Ovary (tissue), 9 donors: ENCODE measurements around the gene GLYATL3. TPM values are rescaled to one million over a fixed set of nuclear protein-coding genes. Genes with fewer than 3 reads are reported as not detected.

Experiments used
- DNase-seq, 5 donors: peaks; one replicate each; pipeline ENCODE4 v3.0.0-alpha.2; 2019 to 2020
- H3K27ac ChIP-seq, 2 donors: fragments of 200-600 bp; one replicate each; pipeline versions ENCODE4 v1.5.1 to v1.8.0; 2019 to 2022
- H3K27me3 ChIP-seq: fragments of 200-600 bp; one replicate; pipeline ENCODE4 v1.8.0; 2022
- H3K36me3 ChIP-seq: fragments of 200-600 bp; sonication (generic); one replicate; pipeline ENCODE4 v1.5.1; 2019
- H3K4me1 ChIP-seq: one replicate; pipeline ENCODE4 v1.8.1; 2013; ENCODE audit warnings: mild to moderate bottlenecking, moderate library complexity; ENCODE audit not compliant: insufficient read depth
- H3K4me3 ChIP-seq: fragments of 200-600 bp; sonication (generic); one replicate; pipeline ENCODE4 v1.5.1; 2017
- H3K9me3 ChIP-seq, 2 donors: fragments of 200-600 bp in 1 of 2; sonication (generic) in 1 of 2; one replicate each; pipeline versions ENCODE4 v1.5.1 to v1.8.1; 2013 to 2019; ENCODE audit warnings: mild to moderate bottlenecking in 1 of 2, moderate library complexity in 1 of 2
- CTCF ChIP-seq, 3 donors: fragments of 450-650 bp in 2 of 3; fragments of 200-600 bp in 1 of 3; IDR thresholded peaks; one replicate each; pipeline versions ENCODE4 v1.5.1 to v1.8.0; 2016 to 2022; ENCODE audit warnings: antibody characterized with exemption in 3 of 3, mild to moderate bottlenecking in 1 of 3
- EP300 ChIP-seq: sonication (generic); formaldehyde crosslinking; IDR thresholded peaks from one replicate; pipeline ENCODE4 v1.6.1; 2017; ENCODE audit warnings: antibody characterized with exemption
- POLR2A ChIP-seq: fragments of 450-650 bp; IDR thresholded peaks from one replicate; pipeline ENCODE4 v1.6.1; 2017; ENCODE audit warnings: antibody characterized with exemption, mild to moderate bottlenecking, moderate library complexity
- WGBS, 3 donors: extraction: QIAGEN DNeasy Blood & Tissue Kit in 1 of 3; methylation state at CpG; one replicate each; pipeline versions ENCODE4 v1.1.5 to v1.1.7; 2013 to 2017; 5-methylcytosine and 5-hydroxymethylcytosine counted together
- intact Hi-C, 4 donors: fragments of 100-400 bp; cut with DNase I; formaldehyde crosslinking; loops; one replicate each; pipeline versions ENCODE4 v1.11.0 to v1.15.1; 2022 to 2023
- polyA plus RNA-seq, 2 donors: library from polyadenylated mRNA; stranded (reverse); fragments of 200-250 nt in 1 of 2; fragments of 350-450 nt in 1 of 2; fragmentation: Illumina TruSeq in 1 of 2; extraction: RNeasy Lipid Tissue Mini Kit (QIAGEN cat#74804) in 1 of 2; gene quantifications; one replicate each; pipeline ENCODE4 v1.2.3, GENCODE V29; 2013 to 2014
- total RNA-seq, 7 donors: library from RNA; depleted of rRNA in 2 of 7; stranded (reverse); fragments of >200 nt in 2 of 7; fragmentation: NEBNext Ultra II Directional in 3 of 7; extraction: Animal tissue kit (Norgen Biotek cat#: 25700) in 3 of 7; gene quantifications; one replicate each; pipeline versions ENCODE4 v1.1.0 to v1.2.4, GENCODE V29; 2016 to 2023
- donor health status: DM: no; HTN: no; CAD: no; lungs with moderate emphysema.
- donor health status: DM: no; HTN: no; CAD: no.
- donor health status: Bipolar disorder and iron deficiency.
- donor health status: DM: yes; HTN: yes; CAD: no.
- donor health status: DM: no; HTN: no; CAD: no.
- donor health status: DM: yes; HTN: yes; CAD: no.

GLYATL3 gene
- total and polyA plus RNA-seq, 9 donors, result not detected

GRCh38 chr6:49546331-49546730 is 46.6 kb downstream of the GLYATL3 start:
- H3K4me3 ChIP-seq, result no peak overlapping the region
- H3K36me3 ChIP-seq, result no peaks in the 10 kb centered on the region
- TF ChIP-seq POLR2A (no peak), EP300 (no peak), CTCF (IDR thresholded peaks at IDR 0.05) (no peak)
- DNase-seq, result no peak
- no peaks in the 10 kb centered on the region for H3K4me1 ChIP-seq
- H3K27ac ChIP-seq, result no peak overlapping the region
- H3K27me3 ChIP-seq, result no peaks in the 10 kb centered on the region
- 73 to 87% (median 84%) methylated on average over 1 of the region's 1 CpG for WGBS, 3 donors
- no peaks in the 10 kb centered on the region for H3K9me3 ChIP-seq
- intact Hi-C loops, result no loop called here

- 78 to 85% (median 81%) methylated on average over 5 of the region's 5 CpGs for WGBS, 3 donors
- intact Hi-C loops, result no loop called here
- DNase-seq, result no peak
- no peaks in the 10 kb centered on the region for H3K27me3 ChIP-seq
- H3K36me3 ChIP-seq, result no peaks in the 10 kb centered on the region
- TF ChIP-seq CTCF (IDR thresholded peaks at IDR 0.05), result no peak
- no peak for TF ChIP-seq EP300
- no peak for TF ChIP-seq POLR2A
- H3K4me1 ChIP-seq, result no peaks in the 10 kb centered on the region
- no peaks in the 10 kb centered on the region for H3K9me3 ChIP-seq
- no peak overlapping the region for H3K27ac ChIP-seq
- H3K4me3 ChIP-seq, result no peak overlapping the region
These were observed 49.0 kb downstream of the GLYATL3 start for GRCh38 chr6:49548613-49549304.

- Histone ChIP-seq H3K27ac (no peak overlapping the region), H3K4me1 (no peaks in the 10 kb centered on the region), H3K4me3 (peak overlapping the region; percentile 32), H3K27me3 (no peaks in the 10 kb centered on the region), H3K9me3 (no peaks in the 10 kb centered on the region), H3K36me3 (no peaks in the 10 kb centered on the region)
- 38 to 42% (median 41%) methylated on average over 19 to 20 of the region's 20 CpGs for WGBS, 3 donors
- DNase-seq, result no peak
- TF ChIP-seq CTCF (IDR thresholded peaks at IDR 0.05), result no peak
- no peak for TF ChIP-seq EP300
- TF ChIP-seq POLR2A, result no peak
- intact Hi-C loops, result no loop called here
These were observed 50.2 kb downstream of the GLYATL3 start for GRCh38 chr6:49549691-49550491.

GRCh38 chr6:49550492-49551077 is 50.9 kb downstream of the GLYATL3 start, which contains the start of gene C6orf141:
Gene C6orf141, plus strand, starts transcription at chr6:49550668. Its CDS starts 125 bp downstream, at chr6:49550793.
- peak in 1 of 5 donors; percentile 36 for DNase-seq
- 1% methylated on average over 42 of the region's 42 CpGs for WGBS, 3 donors
- H3K9me3 ChIP-seq, result no peaks in the 10 kb centered on the region
- H3K4me1 ChIP-seq, result no peaks in the 10 kb centered on the region
- no peaks in the 10 kb centered on the region for H3K27me3 ChIP-seq
- intact Hi-C loops, result no loop called here
- no peak within 1 kb of the TSS for H3K27ac ChIP-seq
- peak within 1 kb of the TSS; percentile 32 for H3K4me3 ChIP-seq
- no peaks in the 10 kb centered on the region for H3K36me3 ChIP-seq
- TF ChIP-seq CTCF (IDR thresholded peaks at IDR 0.05) (no peak), EP300 (no peak), POLR2A (no peak)
